GM23338 (cell line): Measurements from ENCODE around the gene AP4S1. TPM values are rescaled to one million over a fixed set of nuclear protein-coding genes. Genes with fewer than 3 reads are reported as not detected.
"Not testable (repeated sequence)": the region's sequence is repeated elsewhere in the genome, so short reads cannot be mapped to it uniquely, and the experiment has no call there.

Experiments
- ATAC-seq: fragments of 200-7000 bp; cut with Tn5 transposase; 3 replicates; pipeline ENCODE4 v1.9.1; 2020
- DNase-seq: peaks from one replicate; pipeline ENCODE4 v3.0.0-alpha.2; 2015; ENCODE audit warnings: low spot score
- H2AFZ ChIP-seq: fragments of 200-600 bp; sonication (generic); 2 replicates; pipeline ENCODE4 v1.8.0; 2016; ENCODE audit warnings: antibody characterized with exemption, mild to moderate bottlenecking, moderate library complexity
- H3F3A ChIP-seq: fragments of 200-600 bp; sonication (generic); replicated peaks from 2 replicates; pipeline ENCODE4 v1.8.0; 2017; ENCODE audit warnings: antibody characterized with exemption, mixed run types, low read depth
- H3K27ac ChIP-seq: fragments of 200-600 bp; sonication (generic); 2 replicates; pipeline ENCODE4 v1.6.1; 2016; ENCODE audit warnings: low read depth
- H3K27me3 ChIP-seq: fragments of 200-600 bp; sonication (generic); 2 replicates; pipeline ENCODE4 v1.8.0; 2016; ENCODE audit warnings: mild to moderate bottlenecking, mixed run types, moderate library complexity; ENCODE audit not compliant: insufficient read depth
- H3K36me3 ChIP-seq: fragments of 200-600 bp; sonication (generic); 2 replicates; pipeline ENCODE4 v1.8.0; 2016; ENCODE audit warnings: mild to moderate bottlenecking; ENCODE audit not compliant: insufficient read depth
- H3K4me1 ChIP-seq: fragments of 200-600 bp; sonication (generic); 2 replicates; pipeline ENCODE4 v1.8.0; 2016; ENCODE audit warnings: mild to moderate bottlenecking, moderate library complexity; ENCODE audit not compliant: insufficient read depth
- H3K4me2 ChIP-seq: fragments of 200-600 bp; sonication (generic); 2 replicates; pipeline ENCODE4 v1.7.1; 2017; ENCODE audit warnings: mixed run types
- H3K4me3 ChIP-seq: fragments of 200-600 bp; sonication (generic); 2 replicates; pipeline ENCODE4 v1.6.1; 2016; ENCODE audit warnings: mixed run types
- H3K79me2 ChIP-seq: fragments of 200-600 bp; sonication (generic); replicated peaks from 2 replicates; pipeline ENCODE4 v1.8.0; 2017; ENCODE audit warnings: mild to moderate bottlenecking; ENCODE audit not compliant: insufficient read depth
- H3K9me2 ChIP-seq: fragments of 200-600 bp; sonication (generic); 2 replicates; pipeline ENCODE4 v1.8.0; 2017; ENCODE audit not compliant: insufficient read depth
- H4K20me1 ChIP-seq: fragments of 200-600 bp; sonication (generic); replicated peaks from 2 replicates; pipeline ENCODE4 v1.8.0; 2017; ENCODE audit warnings: mild to moderate bottlenecking; ENCODE audit not compliant: insufficient read depth
- H3K27ac Mint-ChIP-seq: 2 replicates; pipeline ENCODE4 v1.8.0; 2020; ENCODE audit warnings: inconsistent platforms, mild to moderate bottlenecking, moderate library complexity, mixed read lengths
- H3K27me3 Mint-ChIP-seq: 3 replicates; pipeline ENCODE4 v1.8.0; 2022; ENCODE audit warnings: low read depth, mild to moderate bottlenecking, moderate library complexity, mixed read lengths, inconsistent platforms; ENCODE audit not compliant: insufficient read depth, poor library complexity
- H3K36me3 Mint-ChIP-seq: 3 replicates; pipeline ENCODE4 v1.8.0; 2021; ENCODE audit warnings: low read depth, mild to moderate bottlenecking, inconsistent platforms, moderate library complexity, mixed read lengths
- H3K4me1 Mint-ChIP-seq: 3 replicates; pipeline ENCODE4 v1.8.0; 2020; ENCODE audit warnings: mild to moderate bottlenecking, inconsistent platforms, mixed read lengths
- H3K4me3 Mint-ChIP-seq: 3 replicates; pipeline ENCODE4 v1.8.0; 2021; ENCODE audit warnings: moderate library complexity, mild to moderate bottlenecking, inconsistent platforms, mixed read lengths
- H3K9me3 Mint-ChIP-seq: 3 replicates; pipeline ENCODE4 v1.8.0; 2020; ENCODE audit warnings: moderate library complexity, mild to moderate bottlenecking, inconsistent platforms, mixed read lengths
- EZH2phosphoT487 ChIP-seq: fragments of 200-600 bp; sonication (generic); IDR thresholded peaks from one replicate; pipeline ENCODE4 v1.8.1; 2018; ENCODE audit warnings: antibody characterized with exemption; ENCODE audit not compliant: unreplicated experiment
- polyA plus RNA-seq: library from polyadenylated mRNA; unstranded; fragments of >200 nt; fragmentation: Nextera tagmentation; extraction: Ambion mirVana; gene quantifications from 2 replicates; pipeline ENCODE4 v1.2.1, GENCODE V29; 2016
- total RNA-seq: library from RNA; depleted of rRNA; stranded (reverse); fragments of >200 nt; shearing (Covaris generic); gene quantifications from 2 replicates; pipeline ENCODE4 v1.2.3, GENCODE V29; 2014
- TF ChIP-seq, protein P1 (sequence below): fragments of 250-450 bp; sonication (Bioruptor Pico); IDR thresholded peaks from 2 replicates; pipeline ENCODE4 v1.5.0; 2020; ENCODE audit warnings: mild to moderate bottlenecking, moderate library complexity

AP4S1 gene
- total and polyA plus RNA-seq, 2 experiments from 2014 or later: 13.4 to 15.7 TPM

DNA sequence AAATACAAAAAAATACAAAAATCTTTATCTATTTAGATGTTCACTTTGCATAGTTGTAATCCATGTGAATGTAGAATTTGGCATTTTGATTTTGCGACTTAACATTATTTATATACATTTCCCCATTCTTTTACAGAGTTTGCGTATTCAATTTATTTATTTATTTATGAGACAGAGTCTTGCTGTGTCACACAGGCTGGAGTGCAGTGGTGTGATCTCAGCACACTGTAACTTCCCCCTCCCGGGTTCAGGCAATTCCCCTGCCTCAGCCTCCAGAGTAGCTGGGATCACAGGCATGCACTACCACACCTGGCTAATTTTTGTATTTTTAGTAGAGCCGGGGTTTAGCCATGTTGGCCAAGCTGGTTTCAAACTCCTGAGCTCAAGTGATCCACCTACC, 26.1 kb downstream of the AP4S1 start:
- no peak overlapping the region for H3K4me3 Mint-ChIP-seq
- DNase-seq (no peak), ATAC-seq (no peak)
- TF ChIP-seq, protein P1, sequence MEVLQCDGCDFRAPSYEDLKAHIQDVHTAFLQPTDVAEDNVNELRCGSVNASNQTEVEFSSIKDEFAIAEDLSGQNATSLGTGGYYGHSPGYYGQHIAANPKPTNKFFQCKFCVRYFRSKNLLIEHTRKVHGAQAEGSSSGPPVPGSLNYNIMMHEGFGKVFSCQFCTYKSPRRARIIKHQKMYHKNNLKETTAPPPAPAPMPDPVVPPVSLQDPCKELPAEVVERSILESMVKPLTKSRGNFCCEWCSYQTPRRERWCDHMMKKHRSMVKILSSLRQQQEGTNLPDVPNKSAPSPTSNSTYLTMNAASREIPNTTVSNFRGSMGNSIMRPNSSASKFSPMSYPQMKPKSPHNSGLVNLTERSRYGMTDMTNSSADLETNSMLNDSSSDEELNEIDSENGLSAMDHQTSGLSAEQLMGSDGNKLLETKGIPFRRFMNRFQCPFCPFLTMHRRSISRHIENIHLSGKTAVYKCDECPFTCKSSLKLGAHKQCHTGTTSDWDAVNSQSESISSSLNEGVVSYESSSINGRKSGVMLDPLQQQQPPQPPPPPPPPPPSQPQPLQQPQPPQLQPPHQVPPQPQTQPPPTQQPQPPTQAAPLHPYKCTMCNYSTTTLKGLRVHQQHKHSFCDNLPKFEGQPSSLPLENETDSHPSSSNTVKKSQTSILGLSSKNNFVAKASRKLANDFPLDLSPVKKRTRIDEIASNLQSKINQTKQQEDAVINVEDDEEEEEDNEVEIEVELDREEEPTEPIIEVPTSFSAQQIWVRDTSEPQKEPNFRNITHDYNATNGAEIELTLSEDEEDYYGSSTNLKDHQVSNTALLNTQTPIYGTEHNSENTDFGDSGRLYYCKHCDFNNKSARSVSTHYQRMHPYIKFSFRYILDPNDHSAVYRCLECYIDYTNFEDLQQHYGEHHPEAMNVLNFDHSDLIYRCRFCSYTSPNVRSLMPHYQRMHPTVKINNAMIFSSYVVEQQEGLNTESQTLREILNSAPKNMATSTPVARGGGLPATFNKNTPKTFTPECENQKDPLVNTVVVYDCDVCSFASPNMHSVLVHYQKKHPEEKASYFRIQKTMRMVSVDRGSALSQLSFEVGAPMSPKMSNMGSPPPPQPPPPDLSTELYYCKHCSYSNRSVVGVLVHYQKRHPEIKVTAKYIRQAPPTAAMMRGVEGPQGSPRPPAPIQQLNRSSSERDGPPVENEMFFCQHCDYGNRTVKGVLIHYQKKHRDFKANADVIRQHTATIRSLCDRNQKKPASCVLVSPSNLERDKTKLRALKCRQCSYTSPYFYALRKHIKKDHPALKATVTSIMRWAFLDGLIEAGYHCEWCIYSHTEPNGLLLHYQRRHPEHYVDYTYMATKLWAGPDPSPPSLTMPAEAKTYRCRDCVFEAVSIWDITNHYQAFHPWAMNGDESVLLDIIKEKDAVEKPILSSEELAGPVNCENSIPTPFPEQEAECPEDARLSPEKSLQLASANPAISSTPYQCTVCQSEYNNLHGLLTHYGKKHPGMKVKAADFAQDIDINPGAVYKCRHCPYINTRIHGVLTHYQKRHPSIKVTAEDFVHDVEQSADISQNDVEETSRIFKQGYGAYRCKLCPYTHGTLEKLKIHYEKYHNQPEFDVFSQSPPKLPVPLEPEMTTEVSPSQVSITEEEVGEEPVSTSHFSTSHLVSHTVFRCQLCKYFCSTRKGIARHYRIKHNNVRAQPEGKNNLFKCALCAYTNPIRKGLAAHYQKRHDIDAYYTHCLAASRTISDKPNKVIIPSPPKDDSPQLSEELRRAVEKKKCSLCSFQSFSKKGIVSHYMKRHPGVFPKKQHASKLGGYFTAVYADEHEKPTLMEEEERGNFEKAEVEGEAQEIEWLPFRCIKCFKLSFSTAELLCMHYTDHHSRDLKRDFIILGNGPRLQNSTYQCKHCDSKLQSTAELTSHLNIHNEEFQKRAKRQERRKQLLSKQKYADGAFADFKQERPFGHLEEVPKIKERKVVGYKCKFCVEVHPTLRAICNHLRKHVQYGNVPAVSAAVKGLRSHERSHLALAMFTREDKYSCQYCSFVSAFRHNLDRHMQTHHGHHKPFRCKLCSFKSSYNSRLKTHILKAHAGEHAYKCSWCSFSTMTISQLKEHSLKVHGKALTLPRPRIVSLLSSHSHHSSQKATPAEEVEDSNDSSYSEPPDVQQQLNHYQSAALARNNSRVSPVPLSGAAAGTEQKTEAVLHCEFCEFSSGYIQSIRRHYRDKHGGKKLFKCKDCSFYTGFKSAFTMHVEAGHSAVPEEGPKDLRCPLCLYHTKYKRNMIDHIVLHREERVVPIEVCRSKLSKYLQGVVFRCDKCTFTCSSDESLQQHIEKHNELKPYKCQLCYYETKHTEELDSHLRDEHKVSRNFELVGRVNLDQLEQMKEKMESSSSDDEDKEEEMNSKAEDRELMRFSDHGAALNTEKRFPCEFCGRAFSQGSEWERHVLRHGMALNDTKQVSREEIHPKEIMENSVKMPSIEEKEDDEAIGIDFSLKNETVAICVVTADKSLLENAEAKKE (CRISPR knock-in tag): no peak
- no peak for TF ChIP-seq EZH2phosphoT487
- Histone ChIP-seq H4K20me1 (no peaks in the 10 kb centered on the region), H3K27me3 (no peaks in the 10 kb centered on the region), H3K4me2 (no peak overlapping the region), H3K36me3 (no peaks in the 10 kb centered on the region), H3K9me2 (no peaks in the 10 kb centered on the region), H3F3A (no peaks in the 10 kb centered on the region), H3K27ac (no peak overlapping the region), H3K4me3 (no peak overlapping the region), H3K79me2 (0 out of 2 replicates have a peak, but pooled peaks cover 14% of the 10 kb centered on the region), H2AFZ (no peak overlapping the region), H3K4me1 (no peaks in the 10 kb centered on the region)
- no peak overlapping the region for H3K27ac Mint-ChIP-seq
- no peaks in the 10 kb centered on the region; the same call in 2 of the 3 replicates for H3K36me3 Mint-ChIP-seq
- no peaks in the 10 kb centered on the region; the same call in 2 of the 3 replicates for H3K4me1 Mint-ChIP-seq
- no peaks in the 10 kb centered on the region for H3K9me3 Mint-ChIP-seq
- H3K27me3 Mint-ChIP-seq: no peaks in the 10 kb centered on the region

DNA sequence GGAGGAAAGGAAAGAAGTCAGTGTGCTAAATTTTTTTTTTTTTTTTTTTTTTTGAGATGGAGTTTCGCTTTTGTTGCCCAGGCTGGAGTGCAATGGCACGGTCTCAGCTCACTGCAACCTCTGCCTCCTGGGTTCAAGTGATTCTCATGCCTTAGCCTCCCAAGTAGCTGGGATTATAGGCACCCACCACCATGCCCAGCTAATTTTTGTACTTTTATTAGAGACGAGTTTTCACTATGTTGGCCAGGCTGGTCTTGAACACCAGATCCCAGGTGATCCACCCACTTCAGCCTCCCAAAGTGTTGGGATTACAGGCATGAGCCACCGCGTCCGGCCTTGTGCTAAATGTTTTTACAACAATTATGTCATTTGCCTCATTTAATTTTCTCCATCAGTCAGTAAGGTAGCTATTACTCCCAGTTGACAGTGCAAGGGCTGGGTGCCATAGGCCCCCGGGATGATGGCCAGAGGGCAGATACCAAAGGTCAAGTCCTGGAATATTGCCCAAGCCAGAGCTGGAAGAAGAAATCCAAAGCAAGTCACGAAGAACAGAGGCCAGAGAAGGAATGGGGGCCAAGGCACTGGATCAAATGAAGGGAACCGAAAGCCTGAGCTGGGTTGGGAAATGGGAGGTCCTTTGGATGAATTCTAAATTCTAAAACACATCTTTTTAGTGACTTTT, 27.6 kb downstream of the AP4S1 start:
- DNase-seq, H3K27me3 ChIP-seq, H3K36me3 ChIP-seq, H3K27ac Mint-ChIP-seq, H3K4me3 Mint-ChIP-seq, H3F3A ChIP-seq, H3K4me2 ChIP-seq, H3K9me2 ChIP-seq, H3K9me3 Mint-ChIP-seq, H3K36me3 Mint-ChIP-seq, ATAC-seq, H3K27me3 Mint-ChIP-seq, H3K4me3 ChIP-seq, H3K4me1 Mint-ChIP-seq, H3K4me1 ChIP-seq, H3K27ac ChIP-seq, H2AFZ ChIP-seq, H4K20me1 ChIP-seq, H3K79me2 ChIP-seq: not testable (repeated sequence)
